CD14-positive monocyte (primary cell): ENCODE data around the gene TINCR. TPM values are rescaled to one million over a fixed set of nuclear protein-coding genes. Genes with fewer than 3 reads are reported as not detected.

Source experiments
- DNase-seq, 3 donors: peaks; one replicate each; pipeline ENCODE4 v3.0.0-alpha.2; 2011 to 2022
- H2AFZ ChIP-seq: 2 replicates; pipeline ENCODE4 v1.6.0; 2012; ENCODE audit warnings: mild to moderate bottlenecking, low read depth, low read length, inconsistent platforms; ENCODE audit not compliant: insufficient read depth, poor library complexity, severe bottlenecking
- H3K27ac ChIP-seq, 2 donors: 1 replicate in 1 of 2; 2 replicates in 1 of 2; pipeline ENCODE4 v1.5.1; 2012 to 2013; ENCODE audit warnings: low read length in 2 of 2, control low read depth in 1 of 2, inconsistent platforms in 1 of 2, low read depth in 1 of 2, mild to moderate bottlenecking in 1 of 2
- H3K27me3 ChIP-seq, 2 donors: one replicate each; pipeline versions ENCODE4 v1.6.0 to v1.6.1; 2011 to 2013; ENCODE audit warnings: low read length in 2 of 2; ENCODE audit not compliant: control insufficient read depth in 2 of 2, insufficient read depth in 2 of 2
- H3K36me3 ChIP-seq, 2 donors: replicated peaks in 1 of 2; 1 replicate in 1 of 2; 2 replicates in 1 of 2; pipeline versions ENCODE4 v1.5.1 to v1.6.1; 2012 to 2013; ENCODE audit warnings: low read length in 2 of 2, control low read depth in 1 of 2, inconsistent platforms in 1 of 2, mild to moderate bottlenecking in 1 of 2; ENCODE audit not compliant: insufficient read depth in 2 of 2, control insufficient read depth in 1 of 2
- H3K4me1 ChIP-seq, 2 donors: 1 replicate in 1 of 2; 2 replicates in 1 of 2; pipeline versions ENCODE4 v1.5.1 to v1.6.1; 2012 to 2013; ENCODE audit warnings: low read length in 2 of 2, control low read depth in 1 of 2, inconsistent platforms in 1 of 2, mild to moderate bottlenecking in 1 of 2, moderate library complexity in 1 of 2; ENCODE audit not compliant: insufficient read depth in 2 of 2, control insufficient read depth in 1 of 2
- H3K4me2 ChIP-seq: replicated peaks from 2 replicates; pipeline ENCODE3; 2012; ENCODE audit warnings: low read length, moderate library complexity, mild to moderate bottlenecking; ENCODE audit not compliant: poor library complexity, severe bottlenecking; ENCODE audit errors: extremely low read depth
- H3K4me3 ChIP-seq, 3 experiments: fragments of 200-600 bp in 1 of 3; sonication (generic) in 1 of 3; replicated peaks in 1 of 3; 1 replicate in 2 of 3; 2 replicates in 1 of 3; pipeline ENCODE4 v1.5.1; 2011 to 2013; ENCODE audit warnings: low read length in 3 of 3, mild to moderate bottlenecking in 3 of 3, control low read depth in 2 of 3, low read depth in 2 of 3, inconsistent platforms in 1 of 3, moderate library complexity in 1 of 3
- H3K79me2 ChIP-seq: 2 replicates; pipeline ENCODE4 v1.6.0; 2012; ENCODE audit warnings: mild to moderate bottlenecking, control low read depth, inconsistent platforms, low read length, moderate library complexity; ENCODE audit not compliant: insufficient read depth
- H3K9ac ChIP-seq: 2 replicates; pipeline ENCODE4 v1.6.0; 2017; ENCODE audit warnings: low read length, mild to moderate bottlenecking; ENCODE audit not compliant: insufficient read depth, poor library complexity, severe bottlenecking
- H3K9me3 ChIP-seq, 2 donors: replicated peaks in 1 of 2; 1 replicate in 1 of 2; 2 replicates in 1 of 2; pipeline versions ENCODE4 v1.5.1 to v1.6.1; 2012 to 2013; ENCODE audit warnings: low read length in 2 of 2, control low read depth in 1 of 2; ENCODE audit not compliant: control insufficient read depth in 1 of 2, insufficient read depth in 1 of 2
- H4K20me1 ChIP-seq: 2 replicates; pipeline ENCODE4 v1.6.0; 2012; ENCODE audit warnings: mild to moderate bottlenecking, low read length, control low read depth, moderate library complexity; ENCODE audit not compliant: insufficient read depth
- H3K27ac Mint-ChIP-seq, 7 donors: one replicate each; pipeline ENCODE4 v1.8.0; 2020; ENCODE audit warnings: mild to moderate bottlenecking in 7 of 7, mixed read lengths in 7 of 7, moderate library complexity in 6 of 7, inconsistent platforms in 2 of 7
- H3K27me3 Mint-ChIP-seq, 3 donors: one replicate each; pipeline ENCODE4 v1.8.0; 2021 to 2022; ENCODE audit warnings: low read depth in 3 of 3, mild to moderate bottlenecking in 3 of 3, mixed read lengths in 3 of 3, moderate library complexity in 3 of 3, inconsistent platforms in 1 of 3
- H3K36me3 Mint-ChIP-seq, 2 donors: one replicate each; pipeline ENCODE4 v1.8.0; 2020; ENCODE audit warnings: mixed read lengths in 2 of 2, inconsistent platforms in 1 of 2, mild to moderate bottlenecking in 1 of 2
- H3K4me1 Mint-ChIP-seq: one replicate; pipeline ENCODE4 v1.8.0; 2020; ENCODE audit warnings: mild to moderate bottlenecking, mixed read lengths
- H3K4me3 Mint-ChIP-seq, 2 donors: one replicate each; pipeline ENCODE4 v1.8.0; 2020; ENCODE audit warnings: mild to moderate bottlenecking in 2 of 2, mixed read lengths in 2 of 2, moderate library complexity in 1 of 2
- H3K9me3 Mint-ChIP-seq, 7 donors: one replicate each; pipeline ENCODE4 v1.8.0; 2020 to 2022; ENCODE audit warnings: mixed read lengths in 7 of 7, mild to moderate bottlenecking in 6 of 7, moderate library complexity in 6 of 7, inconsistent platforms in 2 of 7
- CTCF ChIP-seq: fragments of 200-600 bp; IDR thresholded peaks from one replicate; pipeline ENCODE4 v1.8.0; 2022; ENCODE audit warnings: antibody characterized with exemption, mild to moderate bottlenecking
- WGBS: methylation state at CpG from one replicate; pipeline ENCODE4 v1.1.5; 2013; ENCODE audit warnings: missing lambda C conversion rate; ENCODE audit not compliant: insufficient coverage; 5-methylcytosine and 5-hydroxymethylcytosine counted together
- intact Hi-C, 2 donors: fragments of 100-400 bp; cut with micrococcal nuclease; formaldehyde crosslinking; loops; one replicate each; pipeline versions ENCODE4 v1.15.0 to v1.15.1; 2023
- polyA plus RNA-seq, 3 donors: library from polyadenylated mRNA; depleted of rRNA in 1 of 3; unstranded in 2 of 3; stranded (reverse) in 1 of 3; fragments of 300-500 nt in 2 of 3; fragments of >200 nt in 1 of 3; fragmentation: Illumina TruSeq in 2 of 3; gene quantifications; 1 replicate in 2 of 3; 2 replicates in 1 of 3; pipeline ENCODE4 v1.2.3, GENCODE V29; 2012 to 2021

TINCR gene
- polyA plus RNA-seq, 3 donors: 0.11 TPM; not detected in 2

- DNase-seq: no peak
- 80% methylated on average over 3 of the region's 4 CpGs for WGBS
- H3K9me3 ChIP-seq: peaks cover 24 to 37% of the 10 kb centered on the region in 2 donors
- H3K4me2 ChIP-seq: no peak overlapping the region
- no peaks in the 10 kb centered on the region for H3K79me2 ChIP-seq
- no peak overlapping the region for H3K27ac Mint-ChIP-seq
- intact Hi-C loops: no loop called here
- H3K27ac ChIP-seq: no peak overlapping the region
- no peaks in the 10 kb centered on the region for H3K36me3 Mint-ChIP-seq
- peaks cover 17 to 47% (median 44%) of the 10 kb centered on the region in 7 donors for H3K9me3 Mint-ChIP-seq
- H4K20me1 ChIP-seq: no peaks in the 10 kb centered on the region
- peaks cover 3 to 10% (median 4%) of the 10 kb centered on the region in 3 donors for H3K27me3 Mint-ChIP-seq
- no peaks in the 10 kb centered on the region for H3K4me1 ChIP-seq
- no peaks in the 10 kb centered on the region for H3K36me3 ChIP-seq
- no peak overlapping the region for H2AFZ ChIP-seq
- peaks cover 2% of the 10 kb centered on the region for H3K4me1 Mint-ChIP-seq
- no peaks in the 10 kb centered on the region for H3K27me3 ChIP-seq
- no peak for TF ChIP-seq CTCF
- H3K4me3 ChIP-seq: no peak overlapping the region
- H3K4me3 Mint-ChIP-seq: no peak overlapping the region
- H3K9ac ChIP-seq: no peak overlapping the region
Observed at GRCh38 chr19:5519076-5519475, 48.7 kb downstream of the TINCR start.

- no peaks in the 10 kb centered on the region for H4K20me1 ChIP-seq
- H3K27ac Mint-ChIP-seq: no peak overlapping the region
- H3K27ac ChIP-seq: no peak overlapping the region
- no peaks in the 10 kb centered on the region for H3K79me2 ChIP-seq
- H3K27me3 Mint-ChIP-seq: peaks cover 2 to 7% (median 4%) of the 10 kb centered on the region in 3 donors
- no peak overlapping the region for H3K4me2 ChIP-seq
- no peak for DNase-seq
- H3K4me1 ChIP-seq: no peaks in the 10 kb centered on the region
- no peak for TF ChIP-seq CTCF
- peaks cover 17 to 63% (median 48%) of the 10 kb centered on the region in 7 donors for H3K9me3 Mint-ChIP-seq
- H3K9me3 ChIP-seq: peaks cover 24 to 37% of the 10 kb centered on the region in 2 donors
- no peak overlapping the region for H3K9ac ChIP-seq
- H3K4me1 Mint-ChIP-seq: peaks cover 2% of the 10 kb centered on the region
- 87% methylated on average over 4 of the region's 5 CpGs for WGBS
- no peaks in the 10 kb centered on the region for H3K36me3 Mint-ChIP-seq
- H2AFZ ChIP-seq: no peak overlapping the region
- no peak overlapping the region for H3K4me3 Mint-ChIP-seq
- H3K36me3 ChIP-seq: no peaks in the 10 kb centered on the region
- H3K4me3 ChIP-seq: no peak overlapping the region
- H3K27me3 ChIP-seq: no peaks in the 10 kb centered on the region
- intact Hi-C loops: no loop called here
Observed at GRCh38 chr19:5515737-5516136, 52.0 kb downstream of the TINCR start.
